ENCODE data around the gene RGP1. TPM values are rescaled to one million over a fixed set of nuclear protein-coding genes. Genes with fewer than 3 reads are reported as not detected.
A peak's percentile ranks its signal among the peaks of the same experiment; 100 is the strongest.

Gene RGP1
- polyA plus RNA-seq, 1 of the 3 experiments (the other 2 are of a cell fraction), result 16.1 TPM

DNA sequence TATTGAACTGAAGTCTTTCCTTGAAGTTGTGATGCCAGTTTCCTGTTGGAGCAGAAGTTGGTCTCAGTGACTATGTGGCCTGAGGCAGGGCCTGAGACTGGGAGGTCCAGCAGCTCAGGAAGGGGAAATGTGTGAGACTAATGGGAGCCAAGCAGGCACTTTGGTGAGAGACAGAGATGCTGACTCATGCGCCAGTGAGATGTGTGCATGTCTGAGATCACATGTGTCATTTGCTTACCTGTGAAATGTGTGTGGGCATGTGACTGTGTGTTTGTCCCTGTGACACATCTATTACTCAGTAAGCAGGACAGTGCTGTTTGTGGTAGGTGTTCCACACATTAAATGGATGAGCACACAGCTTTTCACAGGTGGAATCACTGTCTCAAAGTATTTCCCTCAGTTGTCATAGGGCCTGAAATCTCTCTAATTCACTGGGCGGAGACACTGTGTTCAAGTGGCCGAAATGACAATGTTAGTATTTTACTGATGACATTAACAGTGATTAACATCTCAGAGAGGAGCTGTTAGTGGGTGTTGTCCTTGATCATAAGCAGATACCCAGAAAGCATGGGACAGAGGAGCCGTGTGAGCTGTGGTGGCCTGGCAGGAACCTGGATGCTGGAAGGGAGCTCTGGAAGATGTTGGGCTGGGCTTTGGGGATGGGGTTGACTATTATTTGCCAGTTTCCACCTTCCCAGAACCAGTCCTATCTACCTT is 49.7 kb downstream of the RGP1 start:
- H4K20me1 ChIP-seq (ENCODE audit: insufficient read depth), result no peaks in the 10 kb centered on the region
- POLR2A ChIA-PET, result no interaction called here
- peak overlapping the region in 1 of 2 experiments; percentile 47; a peak in 3 of 4 replicates for H3K27ac ChIP-seq (ENCODE audit: low read depth in 2 of 2, low read length in 1 of 2)

DNA sequence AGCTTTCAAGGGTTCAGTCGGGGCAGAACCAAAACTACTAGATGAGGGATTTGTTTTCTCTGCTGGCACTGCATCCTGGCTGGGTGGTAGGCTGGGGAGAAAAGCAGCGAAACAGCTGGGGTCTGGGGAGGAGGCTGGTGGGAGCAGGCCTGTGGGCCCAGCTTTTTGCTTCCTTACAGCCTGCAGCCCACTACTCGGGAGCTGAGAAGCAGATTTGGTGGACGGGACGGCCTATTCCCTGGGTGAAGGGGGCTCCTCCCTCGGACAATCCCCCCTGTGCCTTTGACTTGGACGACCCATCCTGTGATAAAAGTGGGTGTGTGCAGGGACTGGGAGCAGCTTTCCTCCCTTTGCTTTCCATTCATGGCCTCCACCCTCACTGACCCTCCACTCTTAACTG is 51.4 kb downstream of the RGP1 start:
- Histone ChIP-seq H4K20me1 (ENCODE audit: insufficient read depth) (no peaks in the 10 kb centered on the region), H3K9me2 (no peaks in the 10 kb centered on the region), H3K9me3 (no peaks in the 10 kb centered on the region), H3K4me2 (no peak overlapping the region), H3K9ac (no peak overlapping the region), H3K36me3 (replicated peaks in 1 of 2; ENCODE audit: control insufficient read depth in 1 of 2, insufficient read depth in 2 of 2, low read length in 1 of 2) (peaks cover 0 to 25% of the 10 kb centered on the region in 2 experiments), H3K27me3 (ENCODE audit: insufficient read depth) (no peaks in the 10 kb centered on the region), H2AFZ (ENCODE audit: low read depth) (no peak overlapping the region), H3K4me3 (ENCODE audit: low read depth in 2 of 2, low read length in 1 of 2) (no peak overlapping the region), H3K79me2 (ENCODE audit: insufficient read depth) (no peaks in the 10 kb centered on the region), H3F3A (replicated peaks; ENCODE audit: insufficient read depth) (peaks cover 13% of the 10 kb centered on the region), H3K27ac (ENCODE audit: low read depth in 2 of 2, low read length in 1 of 2) (no peak overlapping the region), H3K4me1 (ENCODE audit: control insufficient read depth in 1 of 2, insufficient read depth in 2 of 2, low read depth in 1 of 2, low read length in 1 of 2) (peaks cover 0 to 9% of the 10 kb centered on the region in 2 experiments; a peak in 2 of 4 replicates)
- 92% methylated on average over 3 of the region's 7 CpGs for WGBS (ENCODE audit: low lambda C conversion rate)
- no peak for DNase-seq
- POLR2A ChIA-PET, result no interaction called here
- TF ChIP-seq FOXJ3 (CRISPR knock-in tag; IDR thresholded peaks at IDR 0.05) (no peak), YY1 (IDR thresholded peaks at IDR 0.05; ENCODE audit: low read depth) (no peak), MXI1 (IDR thresholded peaks at IDR 0.05; ENCODE audit: low read depth, low read length) (no peak)
- TF ChIP-seq, protein P1, sequence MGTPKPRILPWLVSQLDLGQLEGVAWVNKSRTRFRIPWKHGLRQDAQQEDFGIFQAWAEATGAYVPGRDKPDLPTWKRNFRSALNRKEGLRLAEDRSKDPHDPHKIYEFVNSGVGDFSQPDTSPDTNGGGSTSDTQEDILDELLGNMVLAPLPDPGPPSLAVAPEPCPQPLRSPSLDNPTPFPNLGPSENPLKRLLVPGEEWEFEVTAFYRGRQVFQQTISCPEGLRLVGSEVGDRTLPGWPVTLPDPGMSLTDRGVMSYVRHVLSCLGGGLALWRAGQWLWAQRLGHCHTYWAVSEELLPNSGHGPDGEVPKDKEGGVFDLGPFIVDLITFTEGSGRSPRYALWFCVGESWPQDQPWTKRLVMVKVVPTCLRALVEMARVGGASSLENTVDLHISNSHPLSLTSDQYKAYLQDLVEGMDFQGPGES (IDR thresholded peaks at IDR 0.05; ENCODE audit: low read depth, low read length), result no peak
- CTCF ChIA-PET, result interaction anchor here (0.6 to 2.2 kb wide), 6 partner anchors 10 to 931 kb away, joined by 3 to 13 read pairs (median 4); partner anchors contain the start of gene SPAG8

More for the DNA sequence above, 49.7 kb downstream of the RGP1 start:
- Histone ChIP-seq H3K79me2 (ENCODE audit: insufficient read depth) (no peaks in the 10 kb centered on the region), H3K4me2 (no peak overlapping the region), H3K4me3 (ENCODE audit: low read depth in 2 of 2, low read length in 1 of 2) (no peak overlapping the region), H3K4me1 (ENCODE audit: control insufficient read depth in 1 of 2, insufficient read depth in 2 of 2, low read depth in 1 of 2, low read length in 1 of 2) (peaks cover 0 to 10% of the 10 kb centered on the region in 2 experiments; a peak in 2 of 4 replicates), H3K9me2 (no peaks in the 10 kb centered on the region), H3K9me3 (no peaks in the 10 kb centered on the region), H3F3A (replicated peaks; ENCODE audit: insufficient read depth) (peaks cover 13% of the 10 kb centered on the region), H3K36me3 (replicated peaks in 1 of 2; ENCODE audit: control insufficient read depth in 1 of 2, insufficient read depth in 2 of 2, low read length in 1 of 2) (peaks cover 0 to 20% of the 10 kb centered on the region in 2 experiments), H3K9ac (no peak overlapping the region), H3K27me3 (ENCODE audit: insufficient read depth) (no peaks in the 10 kb centered on the region), H2AFZ (ENCODE audit: low read depth) (no peak overlapping the region)
- TF ChIP-seq GATA2 (CRISPR knock-in tag; IDR thresholded peaks at IDR 0.05) (peak; percentile 8; the same call in 1 of the 2 replicates), FOSL2 (IDR thresholded peaks at IDR 0.05; ENCODE audit: borderline replicate concordance, low read depth) (no peak)
- TF ChIP-seq, protein P2, sequence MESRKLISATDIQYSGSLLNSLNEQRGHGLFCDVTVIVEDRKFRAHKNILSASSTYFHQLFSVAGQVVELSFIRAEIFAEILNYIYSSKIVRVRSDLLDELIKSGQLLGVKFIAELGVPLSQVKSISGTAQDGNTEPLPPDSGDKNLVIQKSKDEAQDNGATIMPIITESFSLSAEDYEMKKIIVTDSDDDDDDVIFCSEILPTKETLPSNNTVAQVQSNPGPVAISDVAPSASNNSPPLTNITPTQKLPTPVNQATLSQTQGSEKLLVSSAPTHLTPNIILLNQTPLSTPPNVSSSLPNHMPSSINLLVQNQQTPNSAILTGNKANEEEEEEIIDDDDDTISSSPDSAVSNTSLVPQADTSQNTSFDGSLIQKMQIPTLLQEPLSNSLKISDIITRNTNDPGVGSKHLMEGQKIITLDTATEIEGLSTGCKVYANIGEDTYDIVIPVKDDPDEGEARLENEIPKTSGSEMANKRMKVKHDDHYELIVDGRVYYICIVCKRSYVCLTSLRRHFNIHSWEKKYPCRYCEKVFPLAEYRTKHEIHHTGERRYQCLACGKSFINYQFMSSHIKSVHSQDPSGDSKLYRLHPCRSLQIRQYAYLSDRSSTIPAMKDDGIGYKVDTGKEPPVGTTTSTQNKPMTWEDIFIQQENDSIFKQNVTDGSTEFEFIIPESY (IDR thresholded peaks at IDR 0.05; ENCODE audit: borderline replicate concordance, low read depth), result no peak
- DNase-seq, result peak; percentile 40
- WGBS (ENCODE audit: low lambda C conversion rate), result 64% methylated on average over 4 of the region's 4 CpGs
- CTCF ChIA-PET, result interaction anchor here (0.7 to 2.1 kb wide), 9 partner anchors 9 to 271 kb away, joined by 3 to 21 read pairs (median 3); no protein-coding TSS in a partner anchor
